ENCODE measurements around the gene PSMA6. TPM values are rescaled to one million over a fixed set of nuclear protein-coding genes. Genes with fewer than 3 reads are reported as not detected.
A peak's percentile ranks its signal among the peaks of the same experiment; 100 is the strongest.

PSMA6 gene
- total and polyA plus RNA-seq, 2 of the 13 experiments (the other 11 are each of a cell fraction or from before 2014, with no cell fraction given) = 525 to 1,109 TPM

GRCh38 chr14:35292770-35293561 is 784 bp downstream of the PSMA6 start:
- peaks cover 3 to 14% of the 10 kb centered on the region in 2 experiments; a peak in 4 of 5 replicates for H3K36me3 ChIP-seq (replicated peaks in 1 of 2; ENCODE audit: control insufficient read depth in 1 of 2, insufficient read depth in 2 of 2, low read length in 2 of 2)
- CTCF ChIA-PET (ENCODE audit: low intra/inter-chr PET ratio, low total read pairs) = no interaction called here
- peak overlapping the region; percentile 85 for H3K4me2 ChIP-seq (ENCODE audit: low read depth, low read length)
- in situ Hi-C loops (cut with HindIII; ENCODE audit: extremely low pct_ligation_motif_present, low pct_unique_long_range_greater_than_20kb) (no loop called here), intact Hi-C loops (cut with micrococcal nuclease; ENCODE audit: unreplicated experiment) (loop anchor here (1.0 to 10.0 kb wide), 10 partner anchors 40 to 512 kb away; partner anchors contain the start of genes FAM177A1, NFKBIA, PRORP and RALGAPA1)
- DNase-seq (ENCODE audit: low spot score) (no peak), ATAC-seq (peak; percentile 16), FAIRE-seq (no peak)
- peak overlapping the region; percentile 78 to 90 (median 86) for H3K4me3 ChIP-seq (replicated peaks in 1 of 3; ENCODE audit: insufficient read depth in 1 of 3, low read depth in 2 of 3, low read length in 3 of 3)
- POLR2A ChIA-PET = interaction anchor here (0.8 to 3.7 kb wide), 59 partner anchors 10 to 579 kb away, joined by 3 to 287 read pairs (median 6); partner anchors contain the start of genes BAZ1A, CFL2, FAM177A1 and NFKBIA
- WGBS (ENCODE audit: low lambda C conversion rate) = 1% methylated on average over 14 of the region's 14 CpGs
- H4K20me1 ChIP-seq (ENCODE audit: insufficient read depth, low read length) = peaks cover 39% of the 10 kb centered on the region
- H3K9ac ChIP-seq (ENCODE audit: insufficient read depth, low read depth, low read length) = peak overlapping the region; percentile 97
- H3K4me1 ChIP-seq (ENCODE audit: insufficient read depth, low read length) = peaks cover 55% of the 10 kb centered on the region
- peaks cover 58% of the 10 kb centered on the region for H3K79me2 ChIP-seq (ENCODE audit: insufficient read depth, low read length)
- H3K27me3 ChIP-seq (ENCODE audit: control insufficient read depth in 1 of 2, insufficient read depth in 2 of 2, low read length in 2 of 2) = no peaks in the 10 kb centered on the region; a peak in 2 of 5 replicates
- TSS peak; percentile 74 for BruUV-seq (replicated peaks)
- H3K27ac ChIP-seq (ENCODE audit: extremely low read length, insufficient read depth, low read length) = peak overlapping the region; percentile 96
- no peak overlapping the region for H2AFZ ChIP-seq (ENCODE audit: low read length)
- no peaks in the 10 kb centered on the region for H3K9me3 ChIP-seq (ENCODE audit: low read length)
- no peak for TF ChIP-seq TIGD3 (CRISPR knock-in tag; IDR thresholded peaks at IDR 0.05; ENCODE audit: borderline replicate concordance)
- TF ChIP-seq, protein P1, sequence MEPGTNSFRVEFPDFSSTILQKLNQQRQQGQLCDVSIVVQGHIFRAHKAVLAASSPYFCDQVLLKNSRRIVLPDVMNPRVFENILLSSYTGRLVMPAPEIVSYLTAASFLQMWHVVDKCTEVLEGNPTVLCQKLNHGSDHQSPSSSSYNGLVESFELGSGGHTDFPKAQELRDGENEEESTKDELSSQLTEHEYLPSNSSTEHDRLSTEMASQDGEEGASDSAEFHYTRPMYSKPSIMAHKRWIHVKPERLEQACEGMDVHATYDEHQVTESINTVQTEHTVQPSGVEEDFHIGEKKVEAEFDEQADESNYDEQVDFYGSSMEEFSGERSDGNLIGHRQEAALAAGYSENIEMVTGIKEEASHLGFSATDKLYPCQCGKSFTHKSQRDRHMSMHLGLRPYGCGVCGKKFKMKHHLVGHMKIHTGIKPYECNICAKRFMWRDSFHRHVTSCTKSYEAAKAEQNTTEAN (CRISPR knock-in tag; conservative IDR thresholded peaks at IDR 0.05) = no peak
- TF ChIP-seq ZNF879 (CRISPR knock-in tag; IDR thresholded peaks at IDR 0.05) = peak; percentile 73
- peak; percentile 4; the same call in 1 of the 2 replicates for TF ChIP-seq ZFP91 (CRISPR knock-in tag; IDR thresholded peaks at IDR 0.05; ENCODE audit: borderline replicate concordance)
- no peak for TF ChIP-seq ZNF574 (CRISPR knock-in tag; IDR thresholded peaks at IDR 0.05)
- TF ChIP-seq SP140L (CRISPR knock-in tag; IDR thresholded peaks at IDR 0.05; ENCODE audit: borderline replicate concordance) = no peak
- TF ChIP-seq CREM (IDR thresholded peaks at IDR 0.05) = no peak
- TF ChIP-seq CREM (CRISPR knock-in tag; IDR thresholded peaks at IDR 0.05) = no peak
- TF ChIP-seq ZBTB7B (CRISPR knock-in tag; IDR thresholded peaks at IDR 0.05) = no peak
- no peak for TF ChIP-seq MZF1 (CRISPR knock-in tag; IDR thresholded peaks at IDR 0.05; ENCODE audit: borderline replicate concordance)
- TF ChIP-seq ZBTB26 (CRISPR knock-in tag; IDR thresholded peaks at IDR 0.05; ENCODE audit: borderline replicate concordance) = no peak
- TF ChIP-seq ISL2 (CRISPR knock-in tag; IDR thresholded peaks at IDR 0.05) = no peak
- TF ChIP-seq E2F2 (CRISPR knock-in tag; IDR thresholded peaks at IDR 0.05; ENCODE audit: borderline replicate concordance) = no peak
